Measurements from ENCODE around the gene MERTK.
A peak's percentile ranks its signal among the peaks of the same experiment; 100 is the strongest.
"Not testable (repeated sequence)": the region's sequence is repeated elsewhere in the genome, so short reads cannot be mapped to it uniquely, and the experiment has no call there.

MERTK gene

GRCh38 chr2:111945444-111946293 lies 47.3 kb downstream of the MERTK start:
- DNase-seq (ENCODE audit: low read depth in 2 of 2): no peak

GRCh38 chr2:111946294-111947114 lies 48.1 kb downstream of the MERTK start:
- peak; percentile 74 to 80 for DNase-seq (ENCODE audit: low read depth in 2 of 2)

- no peak for DNase-seq (ENCODE audit: low read depth in 2 of 2)
Measured at GRCh38 chr2:111947219-111947618, 48.8 kb downstream of the MERTK start.

GRCh38 chr2:111948832-111949231 lies 50.4 kb downstream of the MERTK start:
- no peak for DNase-seq (ENCODE audit: low read depth in 2 of 2)

- DNase-seq (ENCODE audit: low read depth in 2 of 2): peak in 1 of 2 experiments; percentile 20
Measured at GRCh38 chr2:111950236-111950635, 51.8 kb downstream of the MERTK start.

- DNase-seq (ENCODE audit: low read depth in 2 of 2): no peak
Measured at GRCh38 chr2:111951486-111951885, 53.1 kb downstream of the MERTK start.

- no peak for DNase-seq (ENCODE audit: low read depth in 2 of 2)
Measured at GRCh38 chr2:111952871-111953452, 54.6 kb downstream of the MERTK start.

- DNase-seq (ENCODE audit: low read depth in 2 of 2): no peak
Measured at GRCh38 chr2:111954602-111955332, 56.4 kb downstream of the MERTK start.

GRCh38 chr2:111957872-111958354 lies 59.5 kb downstream of the MERTK start:
- DNase-seq (ENCODE audit: low read depth in 2 of 2): no peak

- no peak for DNase-seq (ENCODE audit: low read depth in 2 of 2)
Measured at GRCh38 chr2:111958901-111959300, 60.5 kb downstream of the MERTK start.

GRCh38 chr2:111961663-111962062 lies 63.3 kb downstream of the MERTK start:
- no peak for DNase-seq (ENCODE audit: low read depth in 2 of 2)

GRCh38 chr2:111963086-111963485 lies 64.7 kb downstream of the MERTK start:
- not testable (repeated sequence) for DNase-seq (ENCODE audit: low read depth in 2 of 2)

- not testable (repeated sequence) for DNase-seq (ENCODE audit: low read depth in 2 of 2)
Measured at GRCh38 chr2:111963508-111963907, 65.1 kb downstream of the MERTK start.

GRCh38 chr2:111965062-111965461 lies 66.7 kb downstream of the MERTK start:
- no peak for DNase-seq (ENCODE audit: low read depth in 2 of 2)

- no peak for DNase-seq (ENCODE audit: low read depth in 2 of 2)
Measured at GRCh38 chr2:111966241-111966640, 67.8 kb downstream of the MERTK start.

- no peak for DNase-seq (ENCODE audit: low read depth in 2 of 2)
Measured at GRCh38 chr2:111967018-111967417, 68.6 kb downstream of the MERTK start.

GRCh38 chr2:111970453-111970852 lies 72.0 kb downstream of the MERTK start:
- DNase-seq (ENCODE audit: low read depth in 2 of 2): no peak

- no peak for DNase-seq (ENCODE audit: low read depth in 2 of 2)
Measured at GRCh38 chr2:111972955-111973565, 74.7 kb downstream of the MERTK start.

GRCh38 chr2:111973701-111974100 lies 75.3 kb downstream of the MERTK start:
- no peak for DNase-seq (ENCODE audit: low read depth in 2 of 2)

GRCh38 chr2:111975053-111975552 lies 76.7 kb downstream of the MERTK start:
- peak; percentile 73 to 76 for DNase-seq (ENCODE audit: low read depth in 2 of 2)

- DNase-seq (ENCODE audit: low read depth in 2 of 2): no peak
Measured at GRCh38 chr2:111975819-111976218, 77.4 kb downstream of the MERTK start.
